Ovary (tissue), 10 donors: Measurements from ENCODE around the gene NDUFAF4. TPM values are rescaled to one million over a fixed set of nuclear protein-coding genes. Genes with fewer than 3 reads are reported as not detected.

Experiments used
- DNase-seq, 5 donors: peaks; one replicate each; pipeline ENCODE4 v3.0.0-alpha.2; 2019 to 2020
- H3K27ac ChIP-seq, 2 donors: fragments of 200-600 bp; one replicate each; pipeline versions ENCODE4 v1.5.1 to v1.8.0; 2019 to 2022
- H3K27me3 ChIP-seq: fragments of 200-600 bp; one replicate; pipeline ENCODE4 v1.8.0; 2022
- H3K36me3 ChIP-seq: fragments of 200-600 bp; sonication (generic); one replicate; pipeline ENCODE4 v1.5.1; 2019
- H3K4me1 ChIP-seq: one replicate; pipeline ENCODE4 v1.8.1; 2013; ENCODE audit warnings: mild to moderate bottlenecking, moderate library complexity; ENCODE audit not compliant: insufficient read depth
- H3K4me3 ChIP-seq: fragments of 200-600 bp; sonication (generic); one replicate; pipeline ENCODE4 v1.5.1; 2017
- H3K9me3 ChIP-seq, 2 donors: fragments of 200-600 bp in 1 of 2; sonication (generic) in 1 of 2; one replicate each; pipeline versions ENCODE4 v1.5.1 to v1.8.1; 2013 to 2019; ENCODE audit warnings: mild to moderate bottlenecking in 1 of 2, moderate library complexity in 1 of 2
- CTCF ChIP-seq, 3 donors: fragments of 450-650 bp in 2 of 3; fragments of 200-600 bp in 1 of 3; IDR thresholded peaks; one replicate each; pipeline versions ENCODE4 v1.5.1 to v1.8.0; 2016 to 2022; ENCODE audit warnings: antibody characterized with exemption in 3 of 3, mild to moderate bottlenecking in 1 of 3
- EP300 ChIP-seq: sonication (generic); formaldehyde crosslinking; IDR thresholded peaks from one replicate; pipeline ENCODE4 v1.6.1; 2017; ENCODE audit warnings: antibody characterized with exemption
- POLR2A ChIP-seq: fragments of 450-650 bp; IDR thresholded peaks from one replicate; pipeline ENCODE4 v1.6.1; 2017; ENCODE audit warnings: antibody characterized with exemption, mild to moderate bottlenecking, moderate library complexity
- WGBS, 3 donors: extraction: QIAGEN DNeasy Blood & Tissue Kit in 1 of 3; methylation state at CpG; one replicate each; pipeline versions ENCODE4 v1.1.5 to v1.1.7; 2013 to 2017; 5-methylcytosine and 5-hydroxymethylcytosine counted together
- intact Hi-C, 4 donors: fragments of 100-400 bp; cut with DNase I; formaldehyde crosslinking; loops; one replicate each; pipeline versions ENCODE4 v1.11.0 to v1.15.1; 2022 to 2023
- long read RNA-seq, 3 donors: library from polyadenylated mRNA in 2 of 3; unstranded in 2 of 3; transcript quantifications; one replicate each; pipeline ENCODE4 v2.0.0 and lab custom pipeline, GENCODE V29; 2021 to 2026
- polyA plus RNA-seq, 2 donors: library from polyadenylated mRNA; stranded (reverse); fragments of 200-250 nt in 1 of 2; fragments of 350-450 nt in 1 of 2; fragmentation: Illumina TruSeq in 1 of 2; extraction: RNeasy Lipid Tissue Mini Kit (QIAGEN cat#74804) in 1 of 2; gene quantifications; one replicate each; pipeline ENCODE4 v1.2.3, GENCODE V29; 2013 to 2014
- total RNA-seq, 7 donors: library from RNA; depleted of rRNA in 2 of 7; stranded (reverse); fragments of >200 nt in 2 of 7; fragmentation: NEBNext Ultra II Directional in 3 of 7; extraction: Animal tissue kit (Norgen Biotek cat#: 25700) in 3 of 7; gene quantifications; one replicate each; pipeline versions ENCODE4 v1.1.0 to v1.2.4, GENCODE V29; 2016 to 2023
- donor health status: DM: no; HTN: no; CAD: no; lungs with moderate emphysema.
- donor health status: DM: no; HTN: no; CAD: no.
- donor health status: Bipolar disorder and iron deficiency.
- donor health status: DM: yes; HTN: yes; CAD: no.
- donor health status: DM: no; HTN: no; CAD: no.
- donor health status: DM: yes; HTN: yes; CAD: no.

The NDUFAF4 gene
- total RNA-seq = 10 to 100 TPM; 10.3 to 35.5 (median 18.2) TPM
- 10 to 100 TPM; 11.8 to 24.7 TPM for polyA plus RNA-seq
- long read RNA-seq, donor 1, transcript NDUFAF4-201 (3 exons, 2,399 nt) = major isoform, 24 of 30 reads
- long read RNA-seq, donor 1, partial matches to known transcripts = 0 of 30 reads
- long read RNA-seq, donor 1, other reads (novel, unspliced or antisense) = 5 of 30 reads
- long read RNA-seq, donor 2, transcript NDUFAF4-201 (3 exons, 2,399 nt) = major isoform, 40 of 41 reads
- long read RNA-seq, donor 2, partial matches to known transcripts = 0 of 41 reads
- long read RNA-seq, donor 2, other reads (novel, unspliced or antisense) = 0 of 41 reads
- long read RNA-seq, donor 3, transcript NDUFAF4-201 (3 exons, 2,399 nt) = major isoform, 13 of 16 reads
- long read RNA-seq, donor 3, partial matches to known transcripts = 0 of 16 reads
- long read RNA-seq, donor 3, other reads (novel, unspliced or antisense) = 2 of 16 reads

GRCh38 chr6:96897396-96898240, at the start of gene NDUFAF4:
NDUFAF4 (minus strand) TSS chr6:96897891; CDS start chr6:96897801, 90 bp downstream.
- H3K9me3 ChIP-seq = no peaks in the 10 kb centered on the region
- peak; percentile 58 for TF ChIP-seq POLR2A
- no peak for TF ChIP-seq EP300
- TF ChIP-seq CTCF (IDR thresholded peaks at IDR 0.05) = peak; percentile 92 to 95 (median 93)
- peaks cover 6% of the 10 kb centered on the region for H3K4me1 ChIP-seq
- H3K27ac ChIP-seq = peak within 1 kb of the TSS; percentile 76 to 81
- H3K4me3 ChIP-seq = peak within 1 kb of the TSS; percentile 69
- no peaks in the 10 kb centered on the region for H3K36me3 ChIP-seq
- WGBS, 3 donors = 0 to 1% (median 0%) methylated on average over 64 to 71 of the region's 71 CpGs
- intact Hi-C loops = loop anchor here in 3 of 4 donors (5.0 to 10.0 kb wide), 3 partner anchors 155 to 160 kb away; no protein-coding TSS in a partner anchor
- peak; percentile 96 to 98 (median 97) for DNase-seq
- H3K27me3 ChIP-seq = no peaks in the 10 kb centered on the region

- Histone ChIP-seq H3K36me3 (no peaks in the 10 kb centered on the region), H3K9me3 (no peaks in the 10 kb centered on the region), H3K4me1 (no peaks in the 10 kb centered on the region), H3K27ac (no peak overlapping the region), H3K4me3 (no peak overlapping the region), H3K27me3 (no peaks in the 10 kb centered on the region)
- TF ChIP-seq POLR2A (no peak), EP300 (no peak), CTCF (IDR thresholded peaks at IDR 0.05) (no peak)
- intact Hi-C loops = no loop called here
- WGBS, 3 donors = 58 to 94% (median 89%) methylated on average over 3 of the region's 3 CpGs
- no peak for DNase-seq
Measured at GRCh38 chr6:96947055-96947454, 49.4 kb upstream of the NDUFAF4 start.

- no peaks in the 10 kb centered on the region for H3K27me3 ChIP-seq
- H3K4me3 ChIP-seq = no peak overlapping the region
- DNase-seq = no peak
- H3K36me3 ChIP-seq = no peaks in the 10 kb centered on the region
- no peaks in the 10 kb centered on the region for H3K4me1 ChIP-seq
- intact Hi-C loops = no loop called here
- TF ChIP-seq CTCF (IDR thresholded peaks at IDR 0.05) = no peak
- WGBS, 3 donors = 58 to 64% (median 61%) methylated on average over 9 of the region's 9 CpGs
- no peaks in the 10 kb centered on the region for H3K9me3 ChIP-seq
- H3K27ac ChIP-seq = no peak overlapping the region
Measured at GRCh38 chr6:96943555-96944215, 46.0 kb upstream of the NDUFAF4 start.

- intact Hi-C loops = no loop called here
- WGBS, 3 donors = 83 to 90% (median 90%) methylated on average over 2 of the region's 2 CpGs
- Histone ChIP-seq H3K27ac (no peak overlapping the region), H3K4me1 (no peaks in the 10 kb centered on the region), H3K9me3 (no peaks in the 10 kb centered on the region), H3K27me3 (no peaks in the 10 kb centered on the region), H3K4me3 (no peak overlapping the region), H3K36me3 (no peaks in the 10 kb centered on the region)
- TF ChIP-seq CTCF (IDR thresholded peaks at IDR 0.05) (no peak), POLR2A (no peak), EP300 (no peak)
- no peak for DNase-seq
Measured at GRCh38 chr6:96942676-96943075, 45.0 kb upstream of the NDUFAF4 start.
